Neutrophil (primary cell): ENCODE measurements around the gene KCNC1.

Experiments used
- H3K27ac ChIP-seq: fragments of 200-600 bp; sonication (generic); 2 replicates; pipeline ENCODE4 v1.5.1; 2016; ENCODE audit warnings: mild to moderate bottlenecking, moderate library complexity
- H3K27me3 ChIP-seq: fragments of 200-600 bp; sonication (generic); 2 replicates; pipeline ENCODE4 v1.6.0; 2016; ENCODE audit warnings: mild to moderate bottlenecking
- H3K36me3 ChIP-seq: fragments of 200-600 bp; sonication (generic); 2 replicates; pipeline ENCODE4 v1.5.1; 2017
- H3K4me1 ChIP-seq, 2 experiments: fragments of 200-600 bp in 1 of 2; sonication (generic) in 1 of 2; 1 replicate in 1 of 2; 2 replicates in 1 of 2; pipeline versions ENCODE4 v1.5.1 to v1.6.1; 2013 to 2016; ENCODE audit warnings: low read depth in 1 of 2, low read length in 1 of 2, mild to moderate bottlenecking in 1 of 2, moderate library complexity in 1 of 2; ENCODE audit not compliant: control insufficient read depth in 1 of 2, insufficient read depth in 1 of 2
- H3K4me3 ChIP-seq, 2 experiments: fragments of 200-600 bp in 1 of 2; sonication (generic) in 1 of 2; 1 replicate in 1 of 2; 2 replicates in 1 of 2; pipeline ENCODE4 v1.5.1; 2013 to 2016; ENCODE audit warnings: low read depth in 1 of 2, low read length in 1 of 2, mild to moderate bottlenecking in 1 of 2, moderate library complexity in 1 of 2
- H3K9me3 ChIP-seq: fragments of 200-600 bp; sonication (generic); 2 replicates; pipeline ENCODE4 v1.5.1; 2016
- TF ChIP-seq, protein P1 (sequence below): fragments of 200-600 bp; sonication (generic); IDR thresholded peaks from 2 replicates; pipeline ENCODE4 v1.5.1; 2016; ENCODE audit warnings: antibody characterized with exemption

Gene KCNC1

DNA sequence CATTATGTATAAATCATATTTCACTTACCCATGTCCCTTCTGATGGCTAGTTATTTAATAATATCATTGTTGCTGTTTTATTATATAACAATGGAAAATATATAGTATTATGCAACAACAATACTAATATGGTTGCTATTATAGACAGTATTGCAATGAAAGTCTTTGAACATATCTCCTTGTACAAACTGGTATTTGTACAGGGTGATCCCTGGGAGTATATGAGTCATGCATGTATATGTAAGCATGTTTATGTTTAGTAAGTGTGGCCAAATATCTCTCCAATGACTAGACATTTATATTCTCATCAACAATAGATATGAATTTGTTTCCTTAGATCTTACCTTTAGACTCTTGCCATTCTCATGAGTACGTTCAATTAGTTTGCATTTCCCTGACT lies 55.9 kb downstream of the KCNC1 start:
- TF ChIP-seq, protein P1, sequence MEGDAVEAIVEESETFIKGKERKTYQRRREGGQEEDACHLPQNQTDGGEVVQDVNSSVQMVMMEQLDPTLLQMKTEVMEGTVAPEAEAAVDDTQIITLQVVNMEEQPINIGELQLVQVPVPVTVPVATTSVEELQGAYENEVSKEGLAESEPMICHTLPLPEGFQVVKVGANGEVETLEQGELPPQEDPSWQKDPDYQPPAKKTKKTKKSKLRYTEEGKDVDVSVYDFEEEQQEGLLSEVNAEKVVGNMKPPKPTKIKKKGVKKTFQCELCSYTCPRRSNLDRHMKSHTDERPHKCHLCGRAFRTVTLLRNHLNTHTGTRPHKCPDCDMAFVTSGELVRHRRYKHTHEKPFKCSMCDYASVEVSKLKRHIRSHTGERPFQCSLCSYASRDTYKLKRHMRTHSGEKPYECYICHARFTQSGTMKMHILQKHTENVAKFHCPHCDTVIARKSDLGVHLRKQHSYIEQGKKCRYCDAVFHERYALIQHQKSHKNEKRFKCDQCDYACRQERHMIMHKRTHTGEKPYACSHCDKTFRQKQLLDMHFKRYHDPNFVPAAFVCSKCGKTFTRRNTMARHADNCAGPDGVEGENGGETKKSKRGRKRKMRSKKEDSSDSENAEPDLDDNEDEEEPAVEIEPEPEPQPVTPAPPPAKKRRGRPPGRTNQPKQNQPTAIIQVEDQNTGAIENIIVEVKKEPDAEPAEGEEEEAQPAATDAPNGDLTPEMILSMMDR, result no peak
- no peaks in the 10 kb centered on the region for H3K27me3 ChIP-seq
- no peaks in the 10 kb centered on the region for H3K9me3 ChIP-seq
- no peak overlapping the region for H3K4me3 ChIP-seq
- H3K36me3 ChIP-seq, result no peaks in the 10 kb centered on the region
- H3K4me1 ChIP-seq, result no peaks in the 10 kb centered on the region
- H3K27ac ChIP-seq, result no peak overlapping the region

GRCh38 chr11:17791144-17791543 lies 56.6 kb downstream of the KCNC1 start:
- Histone ChIP-seq H3K9me3 (no peaks in the 10 kb centered on the region), H3K4me3 (no peak overlapping the region), H3K36me3 (no peaks in the 10 kb centered on the region), H3K27ac (no peak overlapping the region), H3K4me1 (no peaks in the 10 kb centered on the region), H3K27me3 (no peaks in the 10 kb centered on the region)
- TF ChIP-seq, protein P1, result no peak

DNA sequence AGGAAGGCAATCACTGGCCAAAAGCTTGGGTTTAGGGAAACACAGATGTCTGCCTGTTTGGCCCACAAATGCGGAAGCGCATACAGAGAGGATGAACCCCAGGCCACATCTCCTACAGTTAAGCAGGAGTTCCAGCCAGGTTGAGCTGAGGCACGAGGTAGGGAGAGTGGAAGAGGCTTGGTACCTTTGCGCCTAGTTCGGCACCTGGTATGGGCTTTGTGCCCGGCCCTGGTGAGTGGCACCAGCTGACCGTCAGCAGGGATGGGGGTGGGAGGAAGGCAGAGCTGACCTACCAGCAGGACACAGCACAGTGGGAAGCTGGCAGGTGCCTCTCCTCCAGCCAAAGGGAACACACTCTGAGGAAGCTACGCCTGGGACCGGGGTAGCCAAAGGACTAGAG lies 57.6 kb downstream of the KCNC1 start:
- Histone ChIP-seq H3K27me3 (no peaks in the 10 kb centered on the region), H3K36me3 (no peaks in the 10 kb centered on the region), H3K9me3 (no peaks in the 10 kb centered on the region), H3K4me3 (no peak overlapping the region), H3K27ac (no peak overlapping the region), H3K4me1 (no peaks in the 10 kb centered on the region)
- TF ChIP-seq, protein P1, result no peak

- H3K4me1 ChIP-seq, result no peaks in the 10 kb centered on the region
- H3K36me3 ChIP-seq, result no peaks in the 10 kb centered on the region
- H3K4me3 ChIP-seq, result no peak overlapping the region
- H3K27ac ChIP-seq, result no peak overlapping the region
- TF ChIP-seq, protein P1, result no peak
- no peaks in the 10 kb centered on the region for H3K9me3 ChIP-seq
- H3K27me3 ChIP-seq, result no peaks in the 10 kb centered on the region
Measured at GRCh38 chr11:17793642-17794170, 59.1 kb downstream of the KCNC1 start.

GRCh38 chr11:17794981-17795380 lies 60.4 kb downstream of the KCNC1 start:
- Histone ChIP-seq H3K36me3 (no peaks in the 10 kb centered on the region), H3K9me3 (no peaks in the 10 kb centered on the region), H3K27me3 (no peaks in the 10 kb centered on the region), H3K27ac (no peak overlapping the region), H3K4me1 (no peaks in the 10 kb centered on the region), H3K4me3 (no peak overlapping the region)
- TF ChIP-seq, protein P1, result no peak

DNA sequence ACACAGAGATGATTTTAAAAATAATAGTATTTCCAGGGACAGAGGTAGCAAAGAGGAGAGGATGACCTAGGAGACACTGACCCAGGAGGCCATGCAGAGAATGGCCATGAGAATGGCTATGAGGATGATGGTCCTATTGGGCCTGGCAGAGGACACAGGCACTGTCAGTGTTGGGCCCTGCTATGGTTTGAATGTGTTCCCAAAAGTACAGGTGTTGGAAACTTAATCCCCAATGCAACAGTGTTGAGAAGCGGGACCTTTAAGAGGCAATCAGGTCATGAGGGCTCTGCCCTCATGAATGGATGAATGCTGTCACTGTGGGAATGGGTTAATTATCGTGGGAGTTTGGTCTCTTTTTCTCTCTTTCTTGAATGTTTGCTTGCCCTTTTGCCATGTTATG lies 61.6 kb downstream of the KCNC1 start:
- Histone ChIP-seq H3K36me3 (no peaks in the 10 kb centered on the region), H3K9me3 (no peaks in the 10 kb centered on the region), H3K4me3 (no peak overlapping the region), H3K4me1 (no peaks in the 10 kb centered on the region), H3K27me3 (no peaks in the 10 kb centered on the region), H3K27ac (no peak overlapping the region)
- TF ChIP-seq, protein P1, result no peak
